WTC11 (cell line): ENCODE data around the gene LRRC10B.

ENCODE experiments used
- ATF2 ChIP-seq: sonication (generic); formaldehyde crosslinking; IDR thresholded peaks from 2 replicates; pipeline ENCODE4 v1.8.1; 2022; ENCODE audit warnings: low read depth, missing genetic modification reagents, borderline replicate concordance
- CREB1 ChIP-seq: sonication (generic); formaldehyde crosslinking; IDR thresholded peaks from 2 replicates; pipeline ENCODE4 v1.8.0; 2023; ENCODE audit warnings: mild to moderate bottlenecking, missing genetic modification reagents
- CTCF ChIP-seq: fragments of 200-600 bp; IDR thresholded peaks from 2 replicates; pipeline ENCODE4 v1.8.0; 2022; ENCODE audit warnings: antibody characterized with exemption
- ELF4 ChIP-seq: sonication (generic); formaldehyde crosslinking; IDR thresholded peaks from 2 replicates; pipeline ENCODE4 v1.8.1; 2022; ENCODE audit warnings: low read depth, mild to moderate bottlenecking, moderate library complexity, missing genetic modification reagents
- FOXJ3 ChIP-seq: sonication (generic); formaldehyde crosslinking; IDR thresholded peaks from 2 replicates; pipeline ENCODE4 v1.9.0; 2021; ENCODE audit warnings: missing genetic modification reagents, mild to moderate bottlenecking, borderline replicate concordance
- GABPB1 ChIP-seq: sonication (generic); formaldehyde crosslinking; IDR thresholded peaks from 2 replicates; pipeline ENCODE4 v1.8.1; 2023; ENCODE audit warnings: mild to moderate bottlenecking, missing genetic modification reagents
- HMGXB4 ChIP-seq: sonication (generic); formaldehyde crosslinking; IDR thresholded peaks from 2 replicates; pipeline ENCODE4 v1.8.1; 2023; ENCODE audit warnings: mild to moderate bottlenecking, moderate library complexity, missing genetic modification reagents
- MAX ChIP-seq: sonication (generic); formaldehyde crosslinking; IDR thresholded peaks from 2 replicates; pipeline ENCODE4 v1.8.0; 2022; ENCODE audit warnings: mild to moderate bottlenecking, missing genetic modification reagents
- NFE2L1 ChIP-seq: sonication (generic); formaldehyde crosslinking; IDR thresholded peaks from 2 replicates; pipeline ENCODE4 v1.8.1; 2023; ENCODE audit warnings: missing genetic modification reagents
- NFYB ChIP-seq: sonication (generic); formaldehyde crosslinking; conservative IDR thresholded peaks from 2 replicates; pipeline ENCODE4 v1.8.0; 2022; ENCODE audit warnings: low read depth, missing genetic modification reagents
- NR3C1 ChIP-seq: sonication (generic); formaldehyde crosslinking; conservative IDR thresholded peaks from 2 replicates; pipeline ENCODE4 v1.8.1; 2023; ENCODE audit warnings: low read depth, mild to moderate bottlenecking, missing genetic modification reagents
- ZNF121 ChIP-seq: sonication (generic); formaldehyde crosslinking; IDR thresholded peaks from 2 replicates; pipeline ENCODE4 v1.8.0; 2023; ENCODE audit warnings: missing genetic modification reagents

- TF ChIP-seq CTCF (no peak), FOXJ3 (CRISPR knock-in tag) (no peak), HMGXB4 (CRISPR knock-in tag) (no peak), MAX (CRISPR knock-in tag) (no peak), ATF2 (CRISPR knock-in tag) (no peak), NR3C1 (CRISPR knock-in tag) (no peak), GABPB1 (CRISPR knock-in tag) (no peak), NFE2L1 (CRISPR knock-in tag) (no peak), ELF4 (CRISPR knock-in tag) (no peak), NFYB (CRISPR knock-in tag) (no peak), CREB1 (CRISPR knock-in tag) (no peak), ZNF121 (no peak)
These were observed 47.4 kb downstream of the LRRC10B start for GRCh38 chr11:61555978-61556377.
